ENCODE results near the gene VPS33A.

GRCh38 chr12:122282061-122282460 lies 15.8 kb upstream of the VPS33A start:
- no peak for TF ChIP-seq CTCF (conservative IDR thresholded peaks at IDR 0.05; ENCODE audit: low read length)
- TF ChIP-seq EZH2phosphoT487 (IDR thresholded peaks at IDR 0.05; ENCODE audit: borderline replicate concordance) = no peak

Data from Loucy (cell line).